Ovary (tissue), 10 donors: ENCODE data around the gene PDK1. TPM values are rescaled to one million over a fixed set of nuclear protein-coding genes. Genes with fewer than 3 reads are reported as not detected.

ENCODE experiments used
- DNase-seq, 5 donors: peaks; one replicate each; pipeline ENCODE4 v3.0.0-alpha.2; 2019 to 2020
- H3K27ac ChIP-seq, 2 donors: fragments of 200-600 bp; one replicate each; pipeline versions ENCODE4 v1.5.1 to v1.8.0; 2019 to 2022
- H3K27me3 ChIP-seq: fragments of 200-600 bp; one replicate; pipeline ENCODE4 v1.8.0; 2022
- H3K36me3 ChIP-seq: fragments of 200-600 bp; sonication (generic); one replicate; pipeline ENCODE4 v1.5.1; 2019
- H3K4me1 ChIP-seq: one replicate; pipeline ENCODE4 v1.8.1; 2013; ENCODE audit warnings: mild to moderate bottlenecking, moderate library complexity; ENCODE audit not compliant: insufficient read depth
- H3K4me3 ChIP-seq: fragments of 200-600 bp; sonication (generic); one replicate; pipeline ENCODE4 v1.5.1; 2017
- H3K9me3 ChIP-seq, 2 donors: fragments of 200-600 bp in 1 of 2; sonication (generic) in 1 of 2; one replicate each; pipeline versions ENCODE4 v1.5.1 to v1.8.1; 2013 to 2019; ENCODE audit warnings: mild to moderate bottlenecking in 1 of 2, moderate library complexity in 1 of 2
- CTCF ChIP-seq, 3 donors: fragments of 450-650 bp in 2 of 3; fragments of 200-600 bp in 1 of 3; IDR thresholded peaks; one replicate each; pipeline versions ENCODE4 v1.5.1 to v1.8.0; 2016 to 2022; ENCODE audit warnings: antibody characterized with exemption in 3 of 3, mild to moderate bottlenecking in 1 of 3
- EP300 ChIP-seq: sonication (generic); formaldehyde crosslinking; IDR thresholded peaks from one replicate; pipeline ENCODE4 v1.6.1; 2017; ENCODE audit warnings: antibody characterized with exemption
- POLR2A ChIP-seq: fragments of 450-650 bp; IDR thresholded peaks from one replicate; pipeline ENCODE4 v1.6.1; 2017; ENCODE audit warnings: antibody characterized with exemption, mild to moderate bottlenecking, moderate library complexity
- WGBS, 3 donors: extraction: QIAGEN DNeasy Blood & Tissue Kit in 1 of 3; methylation state at CpG; one replicate each; pipeline versions ENCODE4 v1.1.5 to v1.1.7; 2013 to 2017; 5-methylcytosine and 5-hydroxymethylcytosine counted together
- intact Hi-C, 4 donors: fragments of 100-400 bp; cut with DNase I; formaldehyde crosslinking; loops; one replicate each; pipeline versions ENCODE4 v1.11.0 to v1.15.1; 2022 to 2023
- long read RNA-seq, 3 donors: library from polyadenylated mRNA in 2 of 3; unstranded in 2 of 3; transcript quantifications; one replicate each; pipeline ENCODE4 v2.0.0 and lab custom pipeline, GENCODE V29; 2021 to 2026
- polyA plus RNA-seq, 2 donors: library from polyadenylated mRNA; stranded (reverse); fragments of 200-250 nt in 1 of 2; fragments of 350-450 nt in 1 of 2; fragmentation: Illumina TruSeq in 1 of 2; extraction: RNeasy Lipid Tissue Mini Kit (QIAGEN cat#74804) in 1 of 2; gene quantifications; one replicate each; pipeline ENCODE4 v1.2.3, GENCODE V29; 2013 to 2014
- total RNA-seq, 7 donors: library from RNA; depleted of rRNA in 2 of 7; stranded (reverse); fragments of >200 nt in 2 of 7; fragmentation: NEBNext Ultra II Directional in 3 of 7; extraction: Animal tissue kit (Norgen Biotek cat#: 25700) in 3 of 7; gene quantifications; one replicate each; pipeline versions ENCODE4 v1.1.0 to v1.2.4, GENCODE V29; 2016 to 2023
- donor health status: DM: no; HTN: no; CAD: no; lungs with moderate emphysema.
- donor health status: DM: no; HTN: no; CAD: no.
- donor health status: Bipolar disorder and iron deficiency.
- donor health status: DM: yes; HTN: yes; CAD: no.
- donor health status: DM: no; HTN: no; CAD: no.
- donor health status: DM: yes; HTN: yes; CAD: no.

The PDK1 gene
- 10 to 100 TPM; 20.0 to 53.0 (median 31.0) TPM for total RNA-seq
- polyA plus RNA-seq: 10 to 100 TPM in 1 of 2 donors, 1 to 10 TPM in 1; 5.1 to 11.2 TPM
- long read RNA-seq, donor 1, partial matches to known transcripts: 6 of 12 reads
- long read RNA-seq, donor 1, other reads (novel, unspliced or antisense): 3 of 12 reads
- long read RNA-seq, donor 2, full-length matches to known transcripts: 17 of 17 reads
- long read RNA-seq, donor 2, partial matches to known transcripts: 0 of 17 reads
- long read RNA-seq, donor 2, other reads (novel, unspliced or antisense): 0 of 17 reads
- long read RNA-seq, donor 3, full-length matches to known transcripts: 2 of 9 reads
- long read RNA-seq, donor 3, partial matches to known transcripts: 0 of 9 reads
- long read RNA-seq, donor 3, other reads (novel, unspliced or antisense): 7 of 9 reads

- intact Hi-C loops: no loop called here
- Histone ChIP-seq H3K36me3 (no peaks in the 10 kb centered on the region), H3K4me1 (peaks cover 5% of the 10 kb centered on the region), H3K4me3 (peak within 1 kb of the TSS; percentile 86), H3K27ac (peak within 1 kb of the TSS; percentile 74 to 94), H3K9me3 (no peaks in the 10 kb centered on the region), H3K27me3 (no peaks in the 10 kb centered on the region)
- WGBS, 3 donors: 0 to 1% (median 0%) methylated on average over 67 to 88 of the region's 88 CpGs
- TF ChIP-seq CTCF (IDR thresholded peaks at IDR 0.05) (no peak), POLR2A (peak; percentile 81), EP300 (peak; percentile 39)
- DNase-seq: peak; percentile 86 to 93 (median 91)
Observed at GRCh38 chr2:172555522-172556283, at the start of gene PDK1. Gene PDK1, plus strand, starts transcription at chr2:172556090. Its CDS starts 61 bp downstream, at chr2:172556151.

DNA sequence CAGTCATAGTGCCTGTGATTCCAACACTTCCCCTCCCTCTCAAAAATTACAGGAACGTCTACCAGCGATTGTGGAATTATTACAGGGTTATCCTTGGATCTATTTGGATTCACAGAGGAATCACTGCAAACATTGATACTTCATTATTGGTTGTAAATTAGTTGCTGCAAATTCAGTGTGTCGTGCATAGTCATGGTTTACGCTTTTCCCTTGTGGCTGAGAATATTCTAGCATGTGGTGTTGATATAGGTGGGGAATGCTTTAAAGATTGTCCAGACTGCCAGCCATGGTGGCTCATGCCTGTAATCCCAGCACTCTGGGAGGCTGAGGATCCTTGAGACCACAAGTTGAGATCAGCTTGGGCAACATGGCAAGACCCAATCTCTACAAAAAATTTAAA lies 48.7 kb upstream of the PDK1 start:
- intact Hi-C loops: no loop called here
- Histone ChIP-seq H3K9me3 (no peaks in the 10 kb centered on the region), H3K4me1 (no peaks in the 10 kb centered on the region), H3K27me3 (no peaks in the 10 kb centered on the region), H3K27ac (no peak overlapping the region), H3K36me3 (no peaks in the 10 kb centered on the region), H3K4me3 (no peak overlapping the region)
- no peak for DNase-seq
- 86 to 96% (median 96%) methylated on average over 4 of the region's 4 CpGs for WGBS, 3 donors
- no peak for TF ChIP-seq CTCF (IDR thresholded peaks at IDR 0.05)
- no peak for TF ChIP-seq POLR2A
- TF ChIP-seq EP300: no peak

- DNase-seq: no peak
- TF ChIP-seq CTCF (IDR thresholded peaks at IDR 0.05) (no peak), EP300 (no peak), POLR2A (no peak)
- no peaks in the 10 kb centered on the region for H3K4me1 ChIP-seq
- H3K27ac ChIP-seq: no peak overlapping the region
- no peaks in the 10 kb centered on the region for H3K27me3 ChIP-seq
- H3K9me3 ChIP-seq: peaks cover 0 to 3% of the 10 kb centered on the region in 2 donors
- intact Hi-C loops: no loop called here
- WGBS, 3 donors: 88 to 92% (median 91%) methylated on average over 6 of the region's 6 CpGs
- H3K36me3 ChIP-seq: no peaks in the 10 kb centered on the region
- H3K4me3 ChIP-seq: no peak overlapping the region
Observed at GRCh38 chr2:172510088-172510487, 45.8 kb upstream of the PDK1 start.

GRCh38 chr2:172510548-172510947 lies 45.3 kb upstream of the PDK1 start:
- DNase-seq: no peak
- 92 to 94% (median 94%) methylated on average over 5 of the region's 5 CpGs for WGBS, 3 donors
- Histone ChIP-seq H3K27ac (no peak overlapping the region), H3K4me3 (no peak overlapping the region), H3K36me3 (no peaks in the 10 kb centered on the region), H3K27me3 (no peaks in the 10 kb centered on the region), H3K9me3 (peaks cover 0 to 3% of the 10 kb centered on the region in 2 donors), H3K4me1 (no peaks in the 10 kb centered on the region)
- no peak for TF ChIP-seq POLR2A
- intact Hi-C loops: no loop called here
